IMR-90 (cell line): ENCODE results near the gene GGT1. TPM values are rescaled to one million over a fixed set of nuclear protein-coding genes. Genes with fewer than 3 reads are reported as not detected.

Experiments
- ATAC-seq: fragments of 200-7000 bp; cut with Tn5 transposase; 2 replicates; pipeline ENCODE4 v1.9.1; 2020; ENCODE audit warnings: low read depth, mild to moderate bottlenecking, moderate library complexity
- BruUV-seq: library from RNA; stranded (reverse); fragments of 400-500 nt; replicated peaks from 2 replicates; lab custom pipeline; 2021; lab: Mats Ljungman, UMichigan
- CTCF ChIA-PET: fragments of 300-600 bp; formaldehyde crosslinking; extraction: SDS; loops from one replicate; lab custom pipeline; 2021; ENCODE audit warnings: antibody characterized with exemption; lab: Yijun Ruan, JAX
- POLR2A ChIA-PET: fragments of 300-600 bp; sonication (Branson Sonifier 250); formaldehyde crosslinking; loops from one replicate; lab custom pipeline; 2022; ENCODE audit warnings: antibody characterized with exemption; ENCODE audit not compliant: unreplicated experiment; lab: Charles Lee
- DNase-seq: peaks from one replicate; pipeline ENCODE4 v3.0.0; 2013
- H2AFZ ChIP-seq: replicated peaks from 2 replicates; pipeline ENCODE3; 2013; ENCODE audit warnings: low read length, mild to moderate bottlenecking; ENCODE audit not compliant: poor library complexity
- H2AK5ac ChIP-seq: 2 replicates; pipeline ENCODE4 v1.6.1; 2013; ENCODE audit warnings: low read depth, low read length, inconsistent platforms
- H2AK9ac ChIP-seq: replicated peaks from 2 replicates; pipeline ENCODE3; 2013; ENCODE audit warnings: mild to moderate bottlenecking, low read depth, low read length, moderate library complexity; ENCODE audit not compliant: poor library complexity
- H2BK120ac ChIP-seq: 2 replicates; pipeline ENCODE4 v1.6.1; 2013; ENCODE audit warnings: low read depth, low read length, inconsistent platforms
- H2BK15ac ChIP-seq: 3 replicates; pipeline ENCODE4 v1.6.1; 2013; ENCODE audit warnings: low read depth, low read length, inconsistent platforms
- H2BK20ac ChIP-seq: 2 replicates; pipeline ENCODE4 v1.6.1; 2013; ENCODE audit warnings: low read depth, mild to moderate bottlenecking, inconsistent platforms, low read length, moderate library complexity
- H2BK5ac ChIP-seq: 2 replicates; pipeline ENCODE4 v1.6.1; 2013; ENCODE audit warnings: mild to moderate bottlenecking, low read depth, low read length, inconsistent platforms; ENCODE audit not compliant: poor library complexity, severe bottlenecking
- H3K14ac ChIP-seq: replicated peaks from 2 replicates; pipeline ENCODE4 v1.6.1; 2013; ENCODE audit warnings: low read depth, low read length, inconsistent platforms
- H3K18ac ChIP-seq: 2 replicates; pipeline ENCODE4 v1.6.1; 2013; ENCODE audit warnings: low read depth, low read length, control low read depth
- H3K23ac ChIP-seq: 2 replicates; pipeline ENCODE4 v1.6.1; 2013; ENCODE audit warnings: low read depth, low read length, inconsistent platforms
- H3K27ac ChIP-seq: 2 replicates; pipeline ENCODE4 v1.5.1; 2013; ENCODE audit warnings: mild to moderate bottlenecking, control low read depth, low read length; ENCODE audit not compliant: insufficient read depth
- H3K27me3 ChIP-seq: 2 replicates; pipeline ENCODE4 v1.6.1; 2013; ENCODE audit warnings: low read length; ENCODE audit not compliant: control insufficient read depth, insufficient read depth
- H3K36me3 ChIP-seq: 2 replicates; pipeline ENCODE4 v1.6.1; 2013; ENCODE audit warnings: low read length, mixed read lengths; ENCODE audit not compliant: control insufficient read depth, insufficient read depth
- H3K4ac ChIP-seq: 2 replicates; pipeline ENCODE4 v1.6.1; 2013; ENCODE audit warnings: low read depth, low read length, inconsistent platforms
- H3K4me1 ChIP-seq: 2 replicates; pipeline ENCODE4 v1.6.1; 2013; ENCODE audit warnings: low read length, mixed read lengths; ENCODE audit not compliant: control insufficient read depth, insufficient read depth
- H3K4me2 ChIP-seq: 2 replicates; pipeline ENCODE4 v1.6.1; 2013; ENCODE audit warnings: low read depth, mild to moderate bottlenecking, control low read depth, low read length, moderate library complexity
- H3K4me3 ChIP-seq: 2 replicates; pipeline ENCODE4 v1.5.1; 2013; ENCODE audit warnings: low read depth, mild to moderate bottlenecking, control low read depth, low read length, moderate library complexity; ENCODE audit not compliant: insufficient read depth
- H3K56ac ChIP-seq: 2 replicates; pipeline ENCODE4 v1.6.1; 2013; ENCODE audit warnings: low read length, inconsistent platforms; ENCODE audit not compliant: insufficient read depth; ENCODE audit errors: extremely low read depth
- H3K79me1 ChIP-seq, 2 experiments: 2 replicates each; pipeline ENCODE4 v1.6.1; 2013; ENCODE audit warnings: low read length in 2 of 2, inconsistent platforms in 1 of 2, low read depth in 1 of 2
- H3K9ac ChIP-seq: 2 replicates; pipeline ENCODE4 v1.6.1; 2013; ENCODE audit warnings: low read depth, low read length, control low read depth
- H3K9me1 ChIP-seq: 2 replicates; pipeline ENCODE4 v1.6.1; 2013; ENCODE audit warnings: low read length, inconsistent platforms; ENCODE audit not compliant: insufficient read depth
- H3K9me3 ChIP-seq: 2 replicates; pipeline ENCODE4 v1.6.1; 2013; ENCODE audit warnings: low read length; ENCODE audit not compliant: control insufficient read depth, insufficient read depth
- H4K20me1 ChIP-seq: 2 replicates; pipeline ENCODE4 v1.6.1; 2013; ENCODE audit warnings: low read length, inconsistent platforms; ENCODE audit not compliant: insufficient read depth
- H4K5ac ChIP-seq: 2 replicates; pipeline ENCODE4 v1.6.1; 2013; ENCODE audit warnings: mild to moderate bottlenecking, low read depth, low read length, control low read depth
- H4K8ac ChIP-seq, 2 experiments: 2 replicates each; pipeline ENCODE4 v1.6.1; 2013; ENCODE audit warnings: low read depth in 2 of 2, low read length in 2 of 2, control low read depth in 1 of 2, inconsistent platforms in 1 of 2
- H4K91ac ChIP-seq: 2 replicates; pipeline ENCODE4 v1.6.1; 2013; ENCODE audit warnings: low read depth, low read length, inconsistent platforms; ENCODE audit not compliant: insufficient read depth
- BHLHE40 ChIP-seq: fragments of 150-350 bp; IDR thresholded peaks from 2 replicates; pipeline ENCODE4 v1.6.1; 2016; ENCODE audit warnings: mild to moderate bottlenecking, low read depth, low read length
- CEBPB ChIP-seq: IDR thresholded peaks from 2 replicates; pipeline ENCODE4 v1.6.1; 2012; ENCODE audit warnings: low read depth, low read length, improper control_type of control experiment
- CHD1 ChIP-seq: IDR thresholded peaks from 2 replicates; pipeline ENCODE4 v1.6.1; 2012; ENCODE audit warnings: low read depth, low read length, improper control_type of control experiment
- FOS ChIP-seq: fragments of 150-350 bp; IDR thresholded peaks from 2 replicates; pipeline ENCODE4 v1.6.1; 2016; ENCODE audit warnings: low read depth, low read length
- MAFK ChIP-seq: IDR thresholded peaks from 2 replicates; pipeline ENCODE4 v1.6.1; 2012; ENCODE audit warnings: low read depth, low read length, improper control_type of control experiment
- MAZ ChIP-seq: IDR thresholded peaks from 2 replicates; pipeline ENCODE4 v1.6.1; 2012; ENCODE audit warnings: low read depth, mild to moderate bottlenecking, low read length, improper control_type of control experiment, moderate library complexity, borderline replicate concordance
- MXI1 ChIP-seq: IDR thresholded peaks from 2 replicates; pipeline ENCODE4 v1.6.1; 2012; ENCODE audit warnings: low read depth, mild to moderate bottlenecking, low read length, moderate library complexity, borderline replicate concordance
- NFE2L2 ChIP-seq: fragments of 150-350 bp; IDR thresholded peaks from 2 replicates; pipeline ENCODE4 v1.6.1; 2016; ENCODE audit warnings: low read depth, mild to moderate bottlenecking, low read length
- POLR2A ChIP-seq: IDR thresholded peaks from 2 replicates; pipeline ENCODE4 v1.6.1; 2012; ENCODE audit warnings: mild to moderate bottlenecking, low read depth, low read length
- RAD21 ChIP-seq: IDR thresholded peaks from 2 replicates; pipeline ENCODE4 v1.6.1; 2012; ENCODE audit warnings: low read length, improper control_type of control experiment
- RCOR1 ChIP-seq: IDR thresholded peaks from 2 replicates; pipeline ENCODE4 v1.6.1; 2012; ENCODE audit warnings: mild to moderate bottlenecking, low read length, improper control_type of control experiment; ENCODE audit not compliant: insufficient replicate concordance
- RFX5 ChIP-seq: IDR thresholded peaks from 2 replicates; pipeline ENCODE4 v1.8.0; 2012; ENCODE audit warnings: low read depth, mild to moderate bottlenecking, low read length, moderate library complexity
- SMC3 ChIP-seq: fragments of 150-350 bp; IDR thresholded peaks from 2 replicates; pipeline ENCODE4 v1.6.1; 2016; ENCODE audit warnings: low read depth, mild to moderate bottlenecking, antibody characterized with exemption, low read length, moderate library complexity
- WGBS, 2 experiments: methylation state at CpG; one replicate each; pipeline versions ENCODE4 v1.1.5 to v1.1.7; 2013; ENCODE audit warnings: missing lambda C conversion rate in 2 of 2; ENCODE audit not compliant: insufficient read length in 1 of 2; ENCODE audit errors: extremely low coverage in 2 of 2; 5-methylcytosine and 5-hydroxymethylcytosine counted together
- dilution Hi-C: fragments of 300-500 bp; cut with HindIII; formaldehyde crosslinking; loops from one replicate; pipeline ENCODE4 v1.14.3; 2018; ENCODE audit warnings: low sequenced_read_pairs; ENCODE audit not compliant: unreplicated experiment
- in situ Hi-C: fragments of 300-500 bp; cut with MboI; formaldehyde crosslinking; loops from 3 replicates; pipeline ENCODE4 v1.14.3; 2019; ENCODE audit warnings: low sequenced_read_pairs, inconsistent platforms, mixed read lengths
- intact Hi-C: fragments of 100-400 bp; cut with micrococcal nuclease; formaldehyde crosslinking; loops from 2 replicates; pipeline ENCODE4 v1.10.0; 2022
- polyA plus RNA-seq, 3 experiments: library from polyadenylated mRNA; depleted of rRNA; stranded (reverse); fragments of >200 nt; gene quantifications; 2 replicates each; pipeline ENCODE4 v1.2.3, GENCODE V29; 2012; ENCODE audit warnings: low replicate concordance in 1 of 3
- total RNA-seq: library from RNA; depleted of rRNA; stranded (reverse); fragments of >200 nt; gene quantifications from 2 replicates; pipeline ENCODE4 v1.2.3, GENCODE V29; 2012
- TF ChIP-seq, protein P1 (sequence below): fragments of 150-350 bp; IDR thresholded peaks from 2 replicates; pipeline ENCODE4 v1.6.1; 2017; ENCODE audit warnings: mild to moderate bottlenecking, antibody characterized with exemption, low read length, low read depth
- TF ChIP-seq, protein P2 (sequence below): fragments of 150-350 bp; IDR thresholded peaks from 2 replicates; pipeline ENCODE4 v1.6.1; 2016; ENCODE audit warnings: low read depth, mild to moderate bottlenecking, low read length, moderate library complexity, borderline replicate concordance
- TF ChIP-seq, protein P3 (sequence below): conservative IDR thresholded peaks from 2 replicates; pipeline ENCODE4 v1.5.1; 2012; ENCODE audit warnings: mild to moderate bottlenecking, low read depth, low read length, improper control_type of control experiment

The GGT1 gene
- total and polyA plus RNA-seq, 2 of the 4 experiments (the other 2 are of a cell fraction): 3.4 to 7.3 TPM

DNA sequence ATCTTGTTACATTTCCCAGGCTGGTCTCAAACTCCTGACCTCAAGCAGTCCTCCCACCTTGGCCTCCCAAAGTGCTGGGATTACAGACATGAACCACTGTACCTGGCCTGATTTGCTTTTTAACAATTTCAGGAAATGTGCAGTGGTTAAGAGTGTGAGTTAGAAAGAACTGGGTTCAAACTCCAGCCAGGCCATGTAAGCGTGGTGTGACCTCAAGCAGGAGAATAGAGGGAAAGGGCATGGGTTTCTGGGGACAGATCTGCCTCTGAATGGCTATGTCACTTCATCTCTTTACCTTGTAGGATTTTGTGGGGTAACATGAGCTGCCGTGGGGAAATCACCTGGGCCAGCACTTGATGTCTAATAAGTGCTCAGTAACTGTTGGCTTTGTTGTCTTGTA, 37.9 kb upstream of the GGT1 start:
- dilution Hi-C loops (no loop called here), in situ Hi-C loops (no loop called here), intact Hi-C loops (no loop called here)
- Histone ChIP-seq H3K18ac (no peak overlapping the region), H3K36me3 (peaks cover 35% of the 10 kb centered on the region), H4K91ac (no peak overlapping the region), H2AK5ac (no peak overlapping the region), H3K9me3 (no peaks in the 10 kb centered on the region), H3K23ac (no peak overlapping the region), H3K27me3 (no peaks in the 10 kb centered on the region), H2BK5ac (no peak overlapping the region), H3K4me1 (no peaks in the 10 kb centered on the region; the same call in 1 of the 2 replicates), H3K4me3 (no peak overlapping the region), H2BK20ac (no peak overlapping the region), H4K20me1 (peaks cover 66% of the 10 kb centered on the region), H3K27ac (no peak overlapping the region), H2BK15ac (no peak overlapping the region), H2BK120ac (no peak overlapping the region), H3K14ac (no peak overlapping the region), H2AK9ac (no peak overlapping the region), H3K9ac (no peak overlapping the region), H4K5ac (no peak overlapping the region), H3K56ac (no peak overlapping the region), H3K79me1 (peaks cover 34 to 76% of the 10 kb centered on the region in 2 experiments), H4K8ac (no peak overlapping the region), H3K9me1 (peaks cover 14% of the 10 kb centered on the region; the same call in 1 of the 2 replicates), H2AFZ (no peak overlapping the region), H3K4me2 (no peak overlapping the region), H3K4ac (no peak overlapping the region)
- 100% methylated on average over 1 of the region's 2 CpGs; no CpG with 5 or more reads in 1 of the 2 experiments for WGBS, 2 experiments
- ChIA-PET POLR2A (no interaction called here), CTCF (no interaction called here)
- TF ChIP-seq CEBPB: no peak
- no peak for TF ChIP-seq RCOR1
- no peak for TF ChIP-seq POLR2A
- TF ChIP-seq NFE2L2: no peak
- TF ChIP-seq CHD1: no peak
- TF ChIP-seq, protein P1, sequence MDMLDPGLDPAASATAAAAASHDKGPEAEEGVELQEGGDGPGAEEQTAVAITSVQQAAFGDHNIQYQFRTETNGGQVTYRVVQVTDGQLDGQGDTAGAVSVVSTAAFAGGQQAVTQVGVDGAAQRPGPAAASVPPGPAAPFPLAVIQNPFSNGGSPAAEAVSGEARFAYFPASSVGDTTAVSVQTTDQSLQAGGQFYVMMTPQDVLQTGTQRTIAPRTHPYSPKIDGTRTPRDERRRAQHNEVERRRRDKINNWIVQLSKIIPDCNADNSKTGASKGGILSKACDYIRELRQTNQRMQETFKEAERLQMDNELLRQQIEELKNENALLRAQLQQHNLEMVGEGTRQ: no peak
- no peak for TF ChIP-seq MAFK
- no peak for TF ChIP-seq MAZ
- TF ChIP-seq, protein P2, sequence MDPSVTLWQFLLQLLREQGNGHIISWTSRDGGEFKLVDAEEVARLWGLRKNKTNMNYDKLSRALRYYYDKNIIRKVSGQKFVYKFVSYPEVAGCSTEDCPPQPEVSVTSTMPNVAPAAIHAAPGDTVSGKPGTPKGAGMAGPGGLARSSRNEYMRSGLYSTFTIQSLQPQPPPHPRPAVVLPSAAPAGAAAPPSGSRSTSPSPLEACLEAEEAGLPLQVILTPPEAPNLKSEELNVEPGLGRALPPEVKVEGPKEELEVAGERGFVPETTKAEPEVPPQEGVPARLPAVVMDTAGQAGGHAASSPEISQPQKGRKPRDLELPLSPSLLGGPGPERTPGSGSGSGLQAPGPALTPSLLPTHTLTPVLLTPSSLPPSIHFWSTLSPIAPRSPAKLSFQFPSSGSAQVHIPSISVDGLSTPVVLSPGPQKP: no peak
- no peak for TF ChIP-seq RAD21
- no peak for TF ChIP-seq FOS
- no peak for TF ChIP-seq MXI1
- TF ChIP-seq BHLHE40: no peak
- TF ChIP-seq, protein P3, sequence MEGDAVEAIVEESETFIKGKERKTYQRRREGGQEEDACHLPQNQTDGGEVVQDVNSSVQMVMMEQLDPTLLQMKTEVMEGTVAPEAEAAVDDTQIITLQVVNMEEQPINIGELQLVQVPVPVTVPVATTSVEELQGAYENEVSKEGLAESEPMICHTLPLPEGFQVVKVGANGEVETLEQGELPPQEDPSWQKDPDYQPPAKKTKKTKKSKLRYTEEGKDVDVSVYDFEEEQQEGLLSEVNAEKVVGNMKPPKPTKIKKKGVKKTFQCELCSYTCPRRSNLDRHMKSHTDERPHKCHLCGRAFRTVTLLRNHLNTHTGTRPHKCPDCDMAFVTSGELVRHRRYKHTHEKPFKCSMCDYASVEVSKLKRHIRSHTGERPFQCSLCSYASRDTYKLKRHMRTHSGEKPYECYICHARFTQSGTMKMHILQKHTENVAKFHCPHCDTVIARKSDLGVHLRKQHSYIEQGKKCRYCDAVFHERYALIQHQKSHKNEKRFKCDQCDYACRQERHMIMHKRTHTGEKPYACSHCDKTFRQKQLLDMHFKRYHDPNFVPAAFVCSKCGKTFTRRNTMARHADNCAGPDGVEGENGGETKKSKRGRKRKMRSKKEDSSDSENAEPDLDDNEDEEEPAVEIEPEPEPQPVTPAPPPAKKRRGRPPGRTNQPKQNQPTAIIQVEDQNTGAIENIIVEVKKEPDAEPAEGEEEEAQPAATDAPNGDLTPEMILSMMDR: no peak
- no peak for TF ChIP-seq SMC3
- no peak for TF ChIP-seq RFX5
- no peak for DNase-seq
- no peak for ATAC-seq
- BruUV-seq: no TSS peak
